H9 (cell line): ENCODE data around the gene PPP1R7. TPM values are rescaled to one million over a fixed set of nuclear protein-coding genes. Genes with fewer than 3 reads are reported as not detected.

Source experiments
- DNase-seq: peaks from one replicate; pipeline ENCODE4 v3.0.0-alpha.2; 2017
- H2AFZ ChIP-seq: one replicate; pipeline ENCODE4 v1.6.1; 2013; ENCODE audit warnings: mild to moderate bottlenecking, low read length, control low read depth, moderate library complexity
- H2AK5ac ChIP-seq: 2 replicates; pipeline ENCODE4 v1.6.1; 2013; ENCODE audit warnings: low read length, control low read depth, mixed read lengths; ENCODE audit not compliant: insufficient read length
- H2BK120ac ChIP-seq: one replicate; pipeline ENCODE4 v1.6.1; 2013; ENCODE audit warnings: low read depth, mild to moderate bottlenecking, low read length, control low read depth, inconsistent platforms; ENCODE audit not compliant: poor library complexity, severe bottlenecking
- H2BK12ac ChIP-seq: 2 replicates; pipeline ENCODE4 v1.6.1; 2013; ENCODE audit warnings: low read length, control low read depth, mixed read lengths, low read depth; ENCODE audit not compliant: insufficient read length
- H2BK15ac ChIP-seq: 2 replicates; pipeline ENCODE4 v1.6.1; 2013; ENCODE audit warnings: low read depth, low read length, control low read depth
- H2BK20ac ChIP-seq: one replicate; pipeline ENCODE4 v1.6.1; 2013; ENCODE audit warnings: low read depth, mild to moderate bottlenecking, low read length, control low read depth, inconsistent platforms; ENCODE audit not compliant: poor library complexity, severe bottlenecking
- H2BK5ac ChIP-seq: 2 replicates; pipeline ENCODE4 v1.6.1; 2013; ENCODE audit warnings: low read length, control low read depth, mixed read lengths; ENCODE audit not compliant: insufficient read length
- H3K14ac ChIP-seq: 2 replicates; pipeline ENCODE4 v1.6.1; 2013; ENCODE audit warnings: low read length, control low read depth; ENCODE audit not compliant: insufficient read depth
- H3K18ac ChIP-seq: 2 replicates; pipeline ENCODE4 v1.6.1; 2013; ENCODE audit warnings: low read depth, mild to moderate bottlenecking, mixed read lengths, low read length, control low read depth; ENCODE audit not compliant: insufficient read length
- H3K23ac ChIP-seq: 2 replicates; pipeline ENCODE4 v1.6.1; 2013; ENCODE audit warnings: low read length, control low read depth, mixed read lengths, low read depth; ENCODE audit not compliant: insufficient read length
- H3K23me2 ChIP-seq: 2 replicates; pipeline ENCODE4 v1.6.1; 2013; ENCODE audit warnings: low read depth, mild to moderate bottlenecking, mixed read lengths, low read length, control low read depth; ENCODE audit not compliant: insufficient read length, poor library complexity, severe bottlenecking
- H3K27ac ChIP-seq: 2 replicates; pipeline ENCODE4 v1.5.1; 2013; ENCODE audit warnings: low read length, control low read depth, mixed read lengths, low read depth; ENCODE audit not compliant: insufficient read length
- H3K27me3 ChIP-seq: 2 replicates; pipeline ENCODE4 v1.6.1; 2013; ENCODE audit warnings: low read length, control low read depth, inconsistent platforms; ENCODE audit not compliant: insufficient read depth
- H3K4ac ChIP-seq: 2 replicates; pipeline ENCODE4 v1.6.1; 2013; ENCODE audit warnings: low read depth, mild to moderate bottlenecking, control low read depth, inconsistent platforms, low read length, moderate library complexity
- H3K4me1 ChIP-seq: 2 replicates; pipeline ENCODE4 v1.6.1; 2013; ENCODE audit warnings: low read length, control low read depth, inconsistent platforms; ENCODE audit not compliant: insufficient read depth
- H3K4me2 ChIP-seq: 2 replicates; pipeline ENCODE4 v1.6.1; 2013; ENCODE audit warnings: low read length, control low read depth, mixed read lengths; ENCODE audit not compliant: insufficient read length, insufficient read depth
- H3K56ac ChIP-seq: 2 replicates; pipeline ENCODE4 v1.6.1; 2013; ENCODE audit warnings: low read depth, mild to moderate bottlenecking, mixed read lengths, low read length, control low read depth; ENCODE audit not compliant: insufficient read length
- H3K79me1 ChIP-seq: 2 replicates; pipeline ENCODE4 v1.6.1; 2013; ENCODE audit warnings: low read depth, mild to moderate bottlenecking, moderate library complexity, low read length, control low read depth, inconsistent platforms; ENCODE audit not compliant: insufficient read depth, poor library complexity, severe bottlenecking
- H3K79me2 ChIP-seq: 2 replicates; pipeline ENCODE4 v1.6.1; 2013; ENCODE audit warnings: low read length, control low read depth, inconsistent platforms; ENCODE audit not compliant: insufficient read depth
- H3K9ac ChIP-seq: 2 replicates; pipeline ENCODE4 v1.6.1; 2013; ENCODE audit warnings: low read length, control low read depth, mixed read lengths; ENCODE audit not compliant: insufficient read length; ENCODE audit errors: extremely low read depth
- H3K9me3 ChIP-seq: one replicate; pipeline ENCODE4 v1.6.1; 2013; ENCODE audit warnings: low read depth, low read length, inconsistent platforms; ENCODE audit not compliant: control insufficient read depth
- H3T11ph ChIP-seq: one replicate; pipeline ENCODE4 v1.6.1; 2013; ENCODE audit warnings: mild to moderate bottlenecking, low read length, control low read depth, inconsistent platforms
- H4K20me1 ChIP-seq: one replicate; pipeline ENCODE4 v1.6.1; 2013; ENCODE audit not compliant: control insufficient read depth, insufficient read length, insufficient read depth
- H4K5ac ChIP-seq: 2 replicates; pipeline ENCODE4 v1.6.1; 2013; ENCODE audit warnings: low read depth, mild to moderate bottlenecking, mixed read lengths, low read length, control low read depth; ENCODE audit not compliant: insufficient read length
- H4K8ac ChIP-seq: replicated peaks from 2 replicates; pipeline ENCODE4 v1.6.1; 2013; ENCODE audit warnings: low read length, control low read depth, mixed read lengths, low read depth; ENCODE audit not compliant: insufficient read length
- H4K91ac ChIP-seq: 2 replicates; pipeline ENCODE4 v1.6.1; 2013; ENCODE audit warnings: low read depth, mild to moderate bottlenecking, moderate library complexity, mixed read lengths, low read length, control low read depth; ENCODE audit not compliant: insufficient read length
- H3K27ac Mint-ChIP-seq, 3 experiments: 2 replicates in 2 of 3; 3 replicates in 1 of 3; pipeline ENCODE4 v1.8.0; 2020 to 2021; ENCODE audit warnings: mixed read lengths in 3 of 3, mild to moderate bottlenecking in 1 of 3, moderate library complexity in 1 of 3
- H3K27me3 Mint-ChIP-seq: 2 replicates; pipeline ENCODE4 v1.8.0; 2021; ENCODE audit warnings: low read depth, mild to moderate bottlenecking, moderate library complexity, mixed read lengths
- H3K36me3 Mint-ChIP-seq, 3 experiments: 2 replicates in 2 of 3; 3 replicates in 1 of 3; pipeline ENCODE4 v1.8.0; 2020 to 2021; ENCODE audit warnings: low read depth in 3 of 3, mixed read lengths in 3 of 3; ENCODE audit not compliant: insufficient read depth in 1 of 3
- H3K4me1 Mint-ChIP-seq, 2 experiments: 2 replicates each; pipeline ENCODE4 v1.8.0; 2020; ENCODE audit warnings: mixed read lengths in 2 of 2
- H3K4me3 Mint-ChIP-seq, 2 experiments: 2 replicates in 1 of 2; 3 replicates in 1 of 2; pipeline ENCODE4 v1.8.0; 2020 to 2021; ENCODE audit warnings: mild to moderate bottlenecking in 2 of 2, mixed read lengths in 2 of 2, moderate library complexity in 1 of 2
- H3K9me3 Mint-ChIP-seq, 2 experiments: 2 replicates in 1 of 2; 3 replicates in 1 of 2; pipeline ENCODE4 v1.8.0; 2020; ENCODE audit warnings: mild to moderate bottlenecking in 2 of 2, mixed read lengths in 2 of 2, moderate library complexity in 1 of 2
- WGBS: extraction: QIAGEN DNeasy Blood & Tissue Kit; methylation state at CpG from one replicate; pipeline ENCODE4 v1.1.7; 2013; ENCODE audit warnings: missing lambda C conversion rate, low lambda C conversion rate, mixed read lengths; ENCODE audit not compliant: insufficient read length; ENCODE audit errors: extremely low coverage; 5-methylcytosine and 5-hydroxymethylcytosine counted together
- total RNA-seq: library from RNA; stranded (reverse); gene quantifications from 2 replicates; pipeline ENCODE4 v1.2.1, GENCODE V29; 2021
- TF ChIP-seq, protein P1 (sequence below): fragments of 200-600 bp; sonication (generic); conservative IDR thresholded peaks from 3 replicates; pipeline ENCODE4 v1.8.0; 2021; ENCODE audit warnings: antibody characterized with exemption, mild to moderate bottlenecking

The PPP1R7 gene
- total RNA-seq, 1 experiment from 2014 or later = 60.2 TPM

GRCh38 chr2:241213041-241213440 is 62.8 kb downstream of the PPP1R7 start:
- H3K27ac ChIP-seq = no peak overlapping the region
- H3K9me3 ChIP-seq = no peaks in the 10 kb centered on the region
- no peak overlapping the region for H3K23ac ChIP-seq
- no peak overlapping the region for H2BK12ac ChIP-seq
- no peaks in the 10 kb centered on the region for H3K27me3 ChIP-seq
- H4K8ac ChIP-seq = no peak overlapping the region
- no peak overlapping the region for H3K4ac ChIP-seq
- DNase-seq = no peak
- H3K79me1 ChIP-seq = no peaks in the 10 kb centered on the region
- H3K79me2 ChIP-seq = no peaks in the 10 kb centered on the region
- H4K20me1 ChIP-seq = peaks cover 2% of the 10 kb centered on the region
- H3K4me2 ChIP-seq = no peak overlapping the region
- peaks cover 4% of the 10 kb centered on the region; the same call in 1 of the 2 replicates for H3K4me1 ChIP-seq
- WGBS = no CpG with 5 or more reads among the region's 13 CpGs
- H2AFZ ChIP-seq = no peak overlapping the region
- no peak overlapping the region for H2BK15ac ChIP-seq
- H4K91ac ChIP-seq = no peak overlapping the region
- H2AK5ac ChIP-seq = no peak overlapping the region
- TF ChIP-seq, protein P1, sequence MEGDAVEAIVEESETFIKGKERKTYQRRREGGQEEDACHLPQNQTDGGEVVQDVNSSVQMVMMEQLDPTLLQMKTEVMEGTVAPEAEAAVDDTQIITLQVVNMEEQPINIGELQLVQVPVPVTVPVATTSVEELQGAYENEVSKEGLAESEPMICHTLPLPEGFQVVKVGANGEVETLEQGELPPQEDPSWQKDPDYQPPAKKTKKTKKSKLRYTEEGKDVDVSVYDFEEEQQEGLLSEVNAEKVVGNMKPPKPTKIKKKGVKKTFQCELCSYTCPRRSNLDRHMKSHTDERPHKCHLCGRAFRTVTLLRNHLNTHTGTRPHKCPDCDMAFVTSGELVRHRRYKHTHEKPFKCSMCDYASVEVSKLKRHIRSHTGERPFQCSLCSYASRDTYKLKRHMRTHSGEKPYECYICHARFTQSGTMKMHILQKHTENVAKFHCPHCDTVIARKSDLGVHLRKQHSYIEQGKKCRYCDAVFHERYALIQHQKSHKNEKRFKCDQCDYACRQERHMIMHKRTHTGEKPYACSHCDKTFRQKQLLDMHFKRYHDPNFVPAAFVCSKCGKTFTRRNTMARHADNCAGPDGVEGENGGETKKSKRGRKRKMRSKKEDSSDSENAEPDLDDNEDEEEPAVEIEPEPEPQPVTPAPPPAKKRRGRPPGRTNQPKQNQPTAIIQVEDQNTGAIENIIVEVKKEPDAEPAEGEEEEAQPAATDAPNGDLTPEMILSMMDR = no peak
- no peak overlapping the region; a peak in 1 of 7 replicates for H3K27ac Mint-ChIP-seq
- no peak overlapping the region for H3K9ac ChIP-seq
- H2BK20ac ChIP-seq = no peak overlapping the region
- no peak overlapping the region for H3K56ac ChIP-seq
- H3K4me3 Mint-ChIP-seq = no peak overlapping the region
- no peaks in the 10 kb centered on the region for H3K9me3 Mint-ChIP-seq
- peaks cover 8% of the 10 kb centered on the region for H3K27me3 Mint-ChIP-seq
- no peak overlapping the region for H2BK120ac ChIP-seq
- H3K36me3 Mint-ChIP-seq = no peaks in the 10 kb centered on the region
- no peak overlapping the region for H3K14ac ChIP-seq
- H3K23me2 ChIP-seq = peaks cover 9% of the 10 kb centered on the region
- peaks cover 20 to 23% of the 10 kb centered on the region in 2 experiments for H3K4me1 Mint-ChIP-seq
- no peak overlapping the region for H2BK5ac ChIP-seq
- H3T11ph ChIP-seq = no peak overlapping the region
- H3K18ac ChIP-seq = no peak overlapping the region
- H4K5ac ChIP-seq = no peak overlapping the region
